Erythroblast (primary cell): ENCODE measurements around the gene PML.

Experiments used
- GATA1 ChIP-seq: IDR thresholded peaks from 2 replicates; pipeline ENCODE4 v1.6.1; 2011; ENCODE audit warnings: low read depth, mild to moderate bottlenecking, control low read depth, low read length, moderate library complexity
- POLR2A ChIP-seq: IDR thresholded peaks from 2 replicates; pipeline ENCODE4 v1.6.1; 2011; ENCODE audit warnings: mild to moderate bottlenecking, low read length

GRCh38 chr15:74060251-74060650, 65.7 kb downstream of the PML start:
- TF ChIP-seq POLR2A (no peak), GATA1 (no peak)
